Fibroblast of mammary gland (primary cell): ENCODE measurements around the gene CLHC1.
"Not testable (repeated sequence)": the region's sequence is repeated elsewhere in the genome, so short reads cannot be mapped to it uniquely, and the experiment has no call there.

Source experiments
- DNase-seq: peaks from one replicate; pipeline ENCODE4 v3.0.0-alpha.2; 2010; ENCODE audit warnings: low read depth
- H3K4me3 ChIP-seq: 2 replicates; pipeline ENCODE4 v1.5.1; 2011; ENCODE audit warnings: low read depth, mild to moderate bottlenecking, low read length, moderate library complexity; ENCODE audit not compliant: control insufficient read depth
- TF ChIP-seq, protein P1 (sequence below): conservative IDR thresholded peaks from 2 replicates; pipeline ENCODE4 v1.5.1; 2011; ENCODE audit warnings: low read depth, low read length, inconsistent platforms; ENCODE audit not compliant: control insufficient read depth, insufficient read depth

The CLHC1 gene

DNA sequence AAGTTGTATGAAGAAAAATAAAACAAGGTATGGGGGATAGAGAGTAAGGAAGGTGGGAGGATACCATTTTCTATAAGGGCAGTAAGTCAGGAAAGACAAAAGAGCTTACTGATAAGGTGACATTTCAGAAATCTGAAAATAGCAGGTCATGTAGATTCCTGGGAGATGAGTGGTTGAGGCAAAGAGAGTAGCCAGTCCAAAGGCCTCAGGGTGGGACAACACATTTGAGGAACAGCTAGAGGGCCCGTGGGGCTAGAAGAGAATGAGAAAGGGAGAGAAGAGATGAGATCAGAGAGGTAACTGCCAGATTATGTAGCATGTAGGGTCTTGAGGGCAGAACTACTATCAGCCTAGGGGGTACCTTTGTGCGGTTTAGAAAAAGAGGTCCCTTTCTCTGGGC, 2.9 kb downstream of the CLHC1 start:
- TF ChIP-seq, protein P1, sequence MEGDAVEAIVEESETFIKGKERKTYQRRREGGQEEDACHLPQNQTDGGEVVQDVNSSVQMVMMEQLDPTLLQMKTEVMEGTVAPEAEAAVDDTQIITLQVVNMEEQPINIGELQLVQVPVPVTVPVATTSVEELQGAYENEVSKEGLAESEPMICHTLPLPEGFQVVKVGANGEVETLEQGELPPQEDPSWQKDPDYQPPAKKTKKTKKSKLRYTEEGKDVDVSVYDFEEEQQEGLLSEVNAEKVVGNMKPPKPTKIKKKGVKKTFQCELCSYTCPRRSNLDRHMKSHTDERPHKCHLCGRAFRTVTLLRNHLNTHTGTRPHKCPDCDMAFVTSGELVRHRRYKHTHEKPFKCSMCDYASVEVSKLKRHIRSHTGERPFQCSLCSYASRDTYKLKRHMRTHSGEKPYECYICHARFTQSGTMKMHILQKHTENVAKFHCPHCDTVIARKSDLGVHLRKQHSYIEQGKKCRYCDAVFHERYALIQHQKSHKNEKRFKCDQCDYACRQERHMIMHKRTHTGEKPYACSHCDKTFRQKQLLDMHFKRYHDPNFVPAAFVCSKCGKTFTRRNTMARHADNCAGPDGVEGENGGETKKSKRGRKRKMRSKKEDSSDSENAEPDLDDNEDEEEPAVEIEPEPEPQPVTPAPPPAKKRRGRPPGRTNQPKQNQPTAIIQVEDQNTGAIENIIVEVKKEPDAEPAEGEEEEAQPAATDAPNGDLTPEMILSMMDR: no peak
- no peak for DNase-seq
- H3K4me3 ChIP-seq: no peak overlapping the region

DNA sequence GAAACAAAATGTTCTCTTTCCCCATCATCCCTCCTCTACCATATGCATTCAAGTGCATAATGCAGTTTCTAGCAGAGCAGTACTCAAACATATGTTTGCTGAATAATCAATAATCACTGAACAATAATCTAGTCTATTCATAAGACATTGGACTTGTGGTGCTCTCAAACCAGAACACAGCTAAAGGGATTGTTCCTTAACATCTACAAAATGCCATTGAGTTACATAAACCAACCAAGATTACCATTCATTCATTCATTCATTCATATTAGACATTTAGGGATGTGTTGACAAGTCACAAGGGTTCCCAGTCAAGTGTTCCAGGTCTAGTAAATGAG, 3.9 kb downstream of the CLHC1 start:
- no peak overlapping the region for H3K4me3 ChIP-seq
- TF ChIP-seq, protein P1: no peak
- DNase-seq: no peak

- DNase-seq: peak; percentile 43
- H3K4me3 ChIP-seq: not testable (repeated sequence)
These were observed 4.5 kb downstream of the CLHC1 start for GRCh38 chr2:55227437-55228225.

GRCh38 chr2:55225481-55226020, 6.5 kb downstream of the CLHC1 start:
- no peak for DNase-seq
- TF ChIP-seq, protein P1: no peak
- H3K4me3 ChIP-seq: no peak overlapping the region

DNA sequence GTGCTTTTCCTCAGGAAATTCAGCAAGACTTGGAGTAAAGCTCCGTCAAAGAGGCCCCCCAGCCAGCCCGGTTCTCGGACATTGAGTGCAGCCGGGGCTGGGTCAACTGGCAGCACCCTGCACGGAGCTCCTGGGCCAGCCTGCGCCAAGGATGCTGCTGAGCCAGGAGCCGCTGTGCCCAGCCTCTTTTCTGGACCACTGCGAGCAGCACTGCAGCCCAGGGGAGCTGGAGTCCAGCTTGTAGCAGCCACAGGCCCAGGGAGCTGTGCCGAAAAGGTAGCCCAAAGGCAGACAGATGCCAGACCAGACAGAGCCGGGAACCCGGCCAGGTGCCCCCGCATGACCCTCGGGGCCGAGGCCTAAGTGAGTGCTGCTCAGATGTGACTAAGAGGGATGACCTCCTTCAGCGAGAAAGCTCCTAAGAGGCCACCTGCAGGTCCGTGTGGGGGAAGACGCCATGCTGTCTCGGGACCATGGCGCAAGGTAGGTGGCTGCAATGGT, 7.3 kb downstream of the CLHC1 start:
- TF ChIP-seq, protein P1: no peak
- DNase-seq: peak; percentile 44
- no peak overlapping the region for H3K4me3 ChIP-seq

DNA sequence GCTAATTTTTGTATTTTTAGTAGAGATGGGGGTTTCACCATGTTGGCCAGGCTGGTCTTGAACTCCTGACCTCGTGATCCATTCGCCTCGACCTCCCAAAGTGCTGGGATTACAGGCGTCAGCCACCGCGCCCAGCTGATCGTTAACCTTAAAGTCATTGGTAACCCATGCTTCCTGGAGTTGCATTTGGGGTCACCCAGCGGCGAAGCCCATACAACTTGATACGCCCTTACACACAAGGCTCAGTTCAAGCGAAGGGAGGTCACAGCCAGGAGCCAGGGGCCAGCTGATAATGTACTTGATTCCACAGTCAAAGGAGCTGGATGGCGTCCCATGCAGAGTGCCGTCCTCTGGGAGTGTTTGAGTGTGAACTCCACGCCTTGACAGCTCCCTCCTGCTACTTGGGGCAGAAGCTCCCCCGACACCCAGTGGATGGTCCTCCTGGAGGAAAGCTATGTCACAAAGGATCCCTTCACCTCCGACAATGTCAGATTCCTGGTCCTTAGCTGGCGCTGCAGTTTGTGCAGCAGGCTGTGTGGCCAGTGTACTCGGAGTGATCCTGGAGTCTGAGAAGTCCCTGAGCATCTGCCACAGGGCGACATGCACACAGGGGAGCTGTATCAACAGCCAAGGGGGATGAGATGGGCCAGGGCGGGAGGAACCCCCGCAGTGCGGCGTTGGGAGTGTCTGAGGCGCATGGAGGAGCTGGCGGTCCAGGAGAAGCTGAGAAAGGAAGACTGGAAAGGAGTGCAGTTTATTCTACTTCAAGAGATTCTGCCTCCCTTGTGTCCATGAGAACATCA, 7.9 kb downstream of the CLHC1 start:
- no peak for DNase-seq
- TF ChIP-seq, protein P1: no peak
- no peak overlapping the region for H3K4me3 ChIP-seq

DNA sequence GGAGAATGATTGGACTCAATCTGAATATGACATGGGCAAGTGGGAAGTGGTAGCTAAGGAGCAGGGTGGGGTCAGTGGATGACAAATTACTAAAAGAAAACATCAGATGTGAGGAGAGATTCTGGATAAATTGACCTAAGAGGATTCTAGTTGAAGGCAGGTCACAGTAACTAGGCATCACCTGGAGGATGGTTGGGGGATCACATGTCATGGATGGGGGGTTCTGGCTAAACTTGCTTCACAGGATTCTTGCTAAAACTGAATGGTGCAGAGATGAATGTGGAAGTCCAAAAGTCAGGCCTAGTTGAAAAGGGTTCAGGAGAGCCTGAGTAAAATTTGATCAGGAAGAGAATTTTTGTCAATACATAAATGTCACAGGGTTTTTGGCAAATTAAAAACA, 18.3 kb downstream of the CLHC1 start:
- TF ChIP-seq, protein P1: no peak
- no peak for DNase-seq

More for the DNA sequence above, 18.3 kb downstream of the CLHC1 start:
- H3K4me3 ChIP-seq: no peak overlapping the region
